ENCODE data around the gene ANAPC15.

The ANAPC15 gene

DNA sequence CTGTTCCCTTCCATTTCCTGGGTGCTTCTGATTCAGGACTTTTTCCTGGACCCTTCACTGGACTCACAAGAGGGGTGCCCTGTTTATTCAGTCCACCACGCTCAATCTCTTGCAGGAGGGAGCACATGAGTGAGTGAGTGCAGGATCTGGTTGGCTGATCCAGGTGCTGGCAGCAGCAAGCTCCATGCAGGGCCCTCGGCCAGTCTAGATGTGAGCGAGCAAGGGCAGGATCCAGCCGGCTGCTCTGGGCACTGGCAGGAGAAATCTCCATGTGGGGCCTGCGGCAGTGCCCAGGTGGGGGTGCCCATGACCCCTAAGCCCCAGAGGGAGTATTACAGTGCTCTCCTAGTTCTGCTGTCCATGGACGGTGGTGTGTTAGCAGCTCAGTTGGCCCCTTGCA lies 11.6 kb upstream of the ANAPC15 start:
- no peak for DNase-seq

DNA sequence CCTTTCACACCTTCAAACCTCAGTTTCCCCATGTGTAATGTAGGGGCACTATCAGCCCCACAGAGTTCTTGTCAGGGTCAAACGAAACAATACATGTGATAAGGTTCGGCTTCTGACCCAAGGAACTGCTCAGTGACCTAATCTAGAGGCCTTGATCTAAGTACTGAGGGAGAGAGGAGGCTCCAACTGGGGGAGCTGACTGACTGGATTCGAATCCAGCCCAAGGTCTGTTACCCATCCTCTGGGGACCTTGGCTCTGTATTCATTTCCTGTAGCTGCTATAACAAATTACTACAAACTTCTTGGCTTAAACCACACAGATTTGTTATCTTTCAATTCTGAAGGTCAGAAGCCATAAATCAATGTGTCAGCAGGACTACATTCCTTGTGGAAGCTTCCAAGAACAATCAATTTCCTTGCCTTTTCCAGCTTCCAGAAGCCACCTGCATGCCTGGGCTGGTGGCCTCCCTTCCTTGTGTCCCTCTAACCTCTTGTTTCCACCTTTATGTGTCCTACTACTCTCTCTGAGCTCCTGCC lies 10.7 kb upstream of the ANAPC15 start:
- DNase-seq = no peak

- no peak for DNase-seq
Measured at GRCh38 chr11:72122607-72123006, 10.1 kb upstream of the ANAPC15 start.

- no peak for DNase-seq
Measured at GRCh38 chr11:72120930-72121329, 8.4 kb upstream of the ANAPC15 start.

GRCh38 chr11:72119198-72119597 lies 6.7 kb upstream of the ANAPC15 start:
- DNase-seq = no peak

- DNase-seq = no peak
Measured at GRCh38 chr11:72116019-72116755, 3.7 kb upstream of the ANAPC15 start.

DNA sequence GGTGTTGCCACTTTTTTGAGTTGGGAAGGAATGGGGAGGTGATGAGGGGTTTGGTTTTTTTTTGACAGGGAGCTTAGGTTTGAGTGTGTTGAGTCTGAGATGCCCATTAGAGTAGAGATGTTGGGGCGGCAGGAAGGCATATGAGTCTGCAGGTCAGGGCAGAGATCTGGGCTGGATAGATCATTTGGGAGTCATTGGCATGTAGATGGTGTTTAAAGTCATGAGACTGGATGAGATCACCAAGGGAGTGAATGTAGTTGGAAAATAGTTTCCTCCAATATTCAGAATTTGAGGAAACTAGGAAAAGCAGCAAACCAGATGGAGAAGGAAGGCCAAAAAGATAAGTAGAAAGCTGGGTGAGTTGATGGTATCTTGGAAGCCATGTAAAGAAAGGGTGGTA lies 2.1 kb upstream of the ANAPC15 start:
- no peak for DNase-seq

DNA sequence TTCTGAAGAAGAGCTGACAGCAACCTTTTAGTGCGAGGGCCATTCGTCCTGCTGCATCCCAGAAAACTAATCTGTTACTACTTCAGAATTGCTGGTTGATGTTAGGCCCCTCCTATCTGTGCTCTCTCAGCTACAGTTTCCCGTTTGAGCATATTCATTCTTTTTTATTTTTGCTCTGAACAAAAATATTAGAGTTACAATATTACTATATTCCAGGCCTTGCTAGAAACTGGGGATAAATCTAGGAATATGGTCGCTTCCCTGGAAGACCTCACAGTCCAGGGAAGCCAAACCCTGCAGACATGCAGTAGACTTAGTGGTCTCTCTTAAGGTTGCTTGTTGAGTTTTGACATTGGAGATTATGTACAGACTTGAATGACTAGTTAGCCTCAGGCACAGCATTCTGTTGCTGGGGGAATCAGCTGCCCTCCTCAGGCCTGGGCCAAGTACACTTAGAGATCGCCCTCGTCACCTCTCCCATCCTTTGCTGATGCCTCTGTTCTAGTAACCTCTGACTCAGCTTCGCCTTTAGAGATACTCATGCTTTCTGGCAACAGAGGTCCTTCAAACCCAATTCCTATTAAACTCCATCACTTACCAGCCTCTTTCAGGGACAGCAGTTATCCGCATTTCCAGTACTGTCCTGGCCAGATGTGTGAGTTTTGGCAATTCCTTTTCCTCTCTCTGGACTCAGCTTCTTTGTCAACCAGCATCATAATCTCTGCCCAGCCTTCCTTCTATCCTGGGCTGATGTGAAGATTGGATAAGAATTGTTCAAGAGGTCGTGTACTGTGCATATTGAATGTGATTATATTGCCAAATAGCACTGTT lies 698 bp upstream of the ANAPC15 start:
- DNase-seq = no peak

DNA sequence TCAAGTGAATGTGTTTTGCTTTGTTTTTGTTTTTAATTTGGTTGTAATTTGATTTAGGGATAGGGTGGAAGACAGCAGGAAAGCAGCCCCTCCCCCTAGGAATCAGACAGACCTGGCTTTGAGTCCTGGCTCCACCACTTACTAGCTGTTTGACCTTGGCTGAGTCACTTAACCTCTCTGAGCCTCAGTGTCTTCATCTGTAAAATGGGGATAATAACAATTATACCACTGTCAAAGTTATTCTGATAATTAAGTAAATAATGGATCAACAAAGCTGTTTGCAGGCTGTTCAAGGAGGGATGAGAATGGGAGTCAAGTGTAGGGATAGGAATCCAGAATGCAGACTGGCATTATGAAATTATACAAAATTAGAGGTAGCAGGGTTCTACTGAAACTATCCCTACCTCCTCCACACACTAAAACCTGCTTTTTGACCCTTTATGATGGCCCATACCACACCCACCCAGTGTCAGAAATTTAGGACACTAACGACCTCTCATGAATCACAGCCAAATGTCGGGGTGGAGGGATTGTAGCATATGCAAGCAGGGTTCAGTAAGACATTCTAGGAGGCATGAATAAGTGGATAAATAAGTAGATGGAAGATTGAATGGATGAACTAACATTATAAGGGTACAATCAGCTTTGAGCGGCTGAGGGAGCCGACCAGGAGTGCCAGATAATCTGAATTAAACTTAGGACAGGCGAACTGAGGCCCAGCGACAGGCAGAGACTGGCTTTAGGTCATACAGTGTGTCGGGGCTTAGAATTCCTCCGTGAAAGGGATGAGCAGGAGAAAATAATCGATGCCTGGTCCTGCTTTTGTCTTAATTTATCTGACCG lies 974 bp downstream of the ANAPC15 start:
- no peak for DNase-seq

DNA sequence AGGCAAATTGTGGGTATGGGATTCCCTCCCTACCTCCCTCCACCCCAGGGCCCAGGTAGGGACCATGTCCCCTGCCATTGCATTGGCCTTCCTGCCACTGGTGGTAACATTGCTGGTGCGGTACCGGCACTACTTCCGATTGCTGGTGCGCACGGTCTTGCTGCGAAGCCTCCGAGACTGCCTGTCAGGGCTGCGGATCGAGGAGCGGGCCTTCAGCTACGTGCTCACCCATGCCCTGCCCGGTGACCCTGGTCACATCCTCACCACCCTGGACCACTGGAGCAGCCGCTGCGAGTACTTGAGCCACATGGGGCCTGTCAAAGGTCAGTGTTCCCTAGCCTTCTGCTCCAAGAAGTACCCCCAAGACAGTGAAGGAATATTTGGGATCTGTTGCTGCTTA lies 6.6 kb downstream of the ANAPC15 start, which contains the start of gene TOMT:
Gene TOMT, plus strand, starts transcription at position 37 of the 400 bp plus-strand sequence. Its CDS starts 28 bp downstream, at position 65.
- DNase-seq = no peak

- DNase-seq = no peak
Measured at GRCh38 chr11:72103754-72104167, 8.7 kb downstream of the ANAPC15 start.

- peak; percentile 99 for DNase-seq
Measured at GRCh38 chr11:72102946-72103753, 9.3 kb downstream of the ANAPC15 start, which contains the start of gene LAMTOR1. Gene LAMTOR1 (minus strand): TSS chr11:72103297. CDS start chr11:72103224, 73 bp downstream.

DNA sequence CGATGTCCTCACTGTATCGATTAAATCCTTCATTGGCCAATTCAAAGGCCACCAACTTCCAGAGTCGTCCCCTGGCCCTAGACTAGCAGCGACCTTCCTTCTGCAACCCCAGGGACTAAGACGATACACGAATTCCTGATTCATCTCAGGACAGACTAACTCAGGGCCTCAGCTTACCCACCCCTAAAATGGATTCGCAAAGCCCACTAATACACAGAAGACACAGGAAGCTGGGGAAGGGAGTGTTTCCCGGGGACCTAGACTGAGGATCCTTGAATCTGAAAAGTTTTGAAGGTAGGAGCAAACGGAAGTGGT lies 9.9 kb downstream of the ANAPC15 start:
- DNase-seq = no peak

DNA sequence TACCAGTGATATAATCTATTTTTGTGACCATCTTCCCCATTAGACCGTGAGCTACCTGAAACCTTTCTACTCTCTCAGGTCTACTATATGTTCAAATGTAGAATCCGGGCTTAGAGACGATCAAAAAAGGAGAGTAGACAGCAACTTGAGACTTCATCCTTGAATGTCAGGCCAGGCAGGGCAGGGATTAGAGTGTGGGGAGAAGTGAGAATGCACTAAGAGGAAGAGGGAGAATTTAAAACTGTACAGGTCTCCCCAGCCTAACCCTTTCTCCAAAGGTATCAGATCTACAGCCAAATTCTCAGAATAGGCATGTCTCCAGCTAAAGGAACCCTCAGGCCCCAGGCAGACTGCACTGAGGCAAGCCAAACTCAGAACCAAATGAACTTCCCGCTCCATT lies 10.3 kb downstream of the ANAPC15 start:
- DNase-seq = no peak

GRCh38 chr11:72100462-72100861 lies 12.0 kb downstream of the ANAPC15 start:
- DNase-seq = no peak

- DNase-seq = no peak
Measured at GRCh38 chr11:72100009-72100408, 12.5 kb downstream of the ANAPC15 start.

- DNase-seq = no peak
Measured at GRCh38 chr11:72098741-72099140, 13.8 kb downstream of the ANAPC15 start.

DNA sequence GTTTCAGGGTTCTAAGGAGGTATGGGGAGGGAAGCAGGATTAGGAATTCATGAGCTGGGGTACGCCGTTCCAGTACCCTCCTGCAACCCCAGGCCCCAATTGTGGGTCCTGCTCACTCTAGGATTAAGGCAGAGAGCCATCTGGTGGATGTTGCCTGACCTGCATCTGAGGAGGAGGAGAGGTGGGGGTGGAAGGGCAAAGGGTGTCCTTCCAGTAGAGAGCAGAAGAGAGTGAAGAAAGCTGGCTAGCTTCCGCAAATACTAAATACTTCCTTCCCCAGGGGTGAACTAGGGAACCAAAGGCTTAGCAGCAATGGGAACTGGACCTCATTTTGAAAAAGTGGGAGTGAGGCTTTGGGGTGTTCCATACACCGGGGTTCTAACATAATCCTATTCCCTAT lies 21.2 kb downstream of the ANAPC15 start:
- DNase-seq = peak; percentile 70

DNA sequence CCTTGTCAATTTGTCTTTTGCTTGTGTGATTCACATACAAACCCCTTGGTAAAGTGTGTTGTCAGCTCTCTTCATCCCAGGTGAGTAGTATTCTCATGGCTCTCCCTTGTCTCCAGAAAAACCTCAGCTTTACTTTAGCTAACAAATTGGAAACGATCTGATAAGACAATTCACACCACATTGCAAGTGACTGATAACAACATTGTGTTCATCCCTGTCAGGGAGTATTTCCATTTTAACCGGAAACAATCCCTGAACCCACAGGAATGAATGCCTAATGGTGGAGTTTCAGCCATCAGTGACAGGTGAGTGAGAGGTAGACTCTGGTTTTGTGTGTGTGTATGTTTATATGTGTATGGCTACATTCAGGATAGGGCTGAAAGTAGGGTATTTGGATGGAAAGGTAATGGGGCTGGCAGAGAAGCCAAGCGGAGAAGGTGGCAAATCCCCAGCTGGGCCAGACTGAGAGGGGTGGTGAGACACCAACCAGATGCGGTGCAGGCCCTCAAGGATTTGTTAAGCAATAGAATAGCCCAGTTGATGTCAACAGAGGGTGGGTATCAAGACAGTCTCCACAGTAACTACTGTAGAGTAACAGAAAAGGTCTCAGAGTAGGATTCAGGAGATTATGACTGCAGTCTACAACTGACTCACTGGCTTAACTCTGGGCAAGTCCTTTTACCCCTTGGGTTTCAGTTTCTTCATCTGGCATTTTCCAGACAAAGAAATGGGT lies 24.3 kb downstream of the ANAPC15 start:
- DNase-seq = no peak

DNA sequence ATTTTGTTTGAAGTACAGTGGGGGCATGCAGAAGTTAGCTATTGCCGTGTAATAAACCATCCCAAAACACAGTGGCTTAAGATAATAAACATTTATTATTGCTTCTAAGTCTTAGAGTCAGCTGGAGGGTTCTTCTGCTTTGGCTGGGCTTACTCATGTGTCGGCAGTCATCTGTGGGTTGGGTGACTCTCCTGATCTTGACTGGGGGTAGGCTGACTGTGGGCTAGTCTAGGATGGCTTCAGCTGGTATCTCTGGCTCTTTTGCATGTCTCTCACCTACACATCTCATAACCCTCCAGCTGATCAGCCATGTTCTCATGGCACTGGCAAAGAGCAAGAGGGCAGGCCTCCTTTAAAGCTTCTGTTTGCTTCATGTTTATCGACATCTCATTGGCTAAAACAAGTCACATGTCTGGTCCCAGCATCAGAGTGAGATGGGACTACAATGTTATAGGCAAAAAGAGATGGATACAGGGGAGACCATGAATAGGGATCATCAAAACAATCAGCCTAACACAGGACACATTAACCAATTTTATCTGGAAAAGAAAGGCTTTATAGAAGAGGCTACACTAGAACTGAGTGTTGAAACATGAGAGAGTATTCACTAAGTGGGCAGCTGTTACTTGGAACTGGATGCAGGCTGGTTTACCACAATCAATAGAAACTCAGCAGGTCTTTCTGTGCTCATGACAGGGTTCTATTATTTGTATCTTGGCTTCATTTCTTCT lies 26.7 kb downstream of the ANAPC15 start:
- no peak for DNase-seq

GRCh38 chr11:72084965-72085364 lies 27.5 kb downstream of the ANAPC15 start:
- DNase-seq = no peak
